ENCODE measurements around the gene FAM24A.
A peak's percentile ranks its signal among the peaks of the same experiment; 100 is the strongest.
"Not testable (repeated sequence)": the region's sequence is repeated elsewhere in the genome, so short reads cannot be mapped to it uniquely, and the experiment has no call there.

FAM24A gene

GRCh38 chr10:122877264-122877663 lies 33.1 kb upstream of the FAM24A start:
- no peak for DNase-seq (ENCODE audit: insufficient read length, low spot score)
- FAIRE-seq: no peak
- TF ChIP-seq TAF1 (IDR thresholded peaks at IDR 0.05; ENCODE audit: low read depth, low read length) (no peak), SPI1 (IDR thresholded peaks at IDR 0.05; ENCODE audit: low read depth, low read length) (no peak), POLR2AphosphoS5 (IDR thresholded peaks at IDR 0.05; ENCODE audit: low read depth, low read length) (no peak), PAX5 (IDR thresholded peaks at IDR 0.05; ENCODE audit: insufficient read depth, low read length, severe bottlenecking) (no peak), POU2F2 (IDR thresholded peaks at IDR 0.05; ENCODE audit: low read depth, low read length) (no peak), POLR2A (IDR thresholded peaks at IDR 0.05; ENCODE audit: low read depth, low read length) (no peak)

GRCh38 chr10:122878799-122879338 lies 31.5 kb upstream of the FAM24A start:
- TF ChIP-seq PAX5 (IDR thresholded peaks at IDR 0.05; ENCODE audit: insufficient read depth, low read length, severe bottlenecking) (no peak), SPI1 (IDR thresholded peaks at IDR 0.05; ENCODE audit: low read depth, low read length) (peak; percentile 46)
- no peak for DNase-seq (ENCODE audit: insufficient read length, low spot score)
- peak; percentile 45 for FAIRE-seq

- FAIRE-seq: peak; percentile 85
- DNase-seq (ENCODE audit: insufficient read length, low spot score): peak; percentile 55
- TF ChIP-seq SPI1 (IDR thresholded peaks at IDR 0.05; ENCODE audit: low read depth, low read length) (no peak), POLR2AphosphoS5 (IDR thresholded peaks at IDR 0.05; ENCODE audit: low read depth, low read length) (no peak), POLR2A (IDR thresholded peaks at IDR 0.05; ENCODE audit: low read depth, low read length) (no peak; the same call in 1 of the 2 replicates), TAF1 (IDR thresholded peaks at IDR 0.05; ENCODE audit: low read depth, low read length) (no peak), POU2F2 (IDR thresholded peaks at IDR 0.05; ENCODE audit: low read depth, low read length) (no peak), PAX5 (IDR thresholded peaks at IDR 0.05; ENCODE audit: insufficient read depth, low read length, severe bottlenecking) (no peak)
Measured at GRCh38 chr10:122879339-122880273, 30.8 kb upstream of the FAM24A start, which contains the start of gene FAM24B. FAM24B (minus strand) TSS chr10:122879581; CDS start chr10:122850515, 29,066 bp downstream.

DNA sequence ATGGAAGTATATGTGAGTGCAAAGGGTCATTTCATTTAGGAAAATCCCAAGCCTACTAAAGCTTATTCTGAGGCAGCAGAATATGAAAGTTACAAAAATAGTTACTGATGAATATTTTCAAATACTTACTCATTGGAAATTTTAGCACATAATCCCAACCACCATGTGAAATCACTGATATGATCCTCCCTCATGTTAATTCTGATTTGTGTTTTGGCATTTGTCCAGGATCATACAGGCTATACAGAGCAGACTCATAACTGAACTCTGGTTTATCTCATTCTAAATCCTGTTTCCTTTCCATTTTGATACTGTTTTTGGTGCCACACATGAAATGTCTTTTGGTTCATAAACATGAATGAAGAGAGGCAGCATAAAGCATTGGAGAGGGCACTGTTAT lies 27.6 kb upstream of the FAM24A start:
- TF ChIP-seq POLR2A (IDR thresholded peaks at IDR 0.05; ENCODE audit: low read depth, low read length) (no peak), POLR2AphosphoS5 (IDR thresholded peaks at IDR 0.05; ENCODE audit: low read depth, low read length) (no peak), PAX5 (IDR thresholded peaks at IDR 0.05; ENCODE audit: insufficient read depth, low read length, severe bottlenecking) (no peak), POU2F2 (IDR thresholded peaks at IDR 0.05; ENCODE audit: low read depth, low read length) (no peak), TAF1 (IDR thresholded peaks at IDR 0.05; ENCODE audit: low read depth, low read length) (no peak), SPI1 (IDR thresholded peaks at IDR 0.05; ENCODE audit: low read depth, low read length) (no peak)
- no peak for DNase-seq (ENCODE audit: insufficient read length, low spot score)
- FAIRE-seq: no peak

- TF ChIP-seq POU2F2 (IDR thresholded peaks at IDR 0.05; ENCODE audit: low read depth, low read length) (no peak), PAX5 (IDR thresholded peaks at IDR 0.05; ENCODE audit: insufficient read depth, low read length, severe bottlenecking) (no peak), POLR2A (IDR thresholded peaks at IDR 0.05; ENCODE audit: low read depth, low read length) (no peak), TAF1 (IDR thresholded peaks at IDR 0.05; ENCODE audit: low read depth, low read length) (no peak), POLR2AphosphoS5 (IDR thresholded peaks at IDR 0.05; ENCODE audit: low read depth, low read length) (no peak), SPI1 (IDR thresholded peaks at IDR 0.05; ENCODE audit: low read depth, low read length) (no peak)
- FAIRE-seq (no peak), DNase-seq (ENCODE audit: insufficient read length, low spot score) (no peak)
Measured at GRCh38 chr10:122884166-122884565, 26.2 kb upstream of the FAM24A start.

DNA sequence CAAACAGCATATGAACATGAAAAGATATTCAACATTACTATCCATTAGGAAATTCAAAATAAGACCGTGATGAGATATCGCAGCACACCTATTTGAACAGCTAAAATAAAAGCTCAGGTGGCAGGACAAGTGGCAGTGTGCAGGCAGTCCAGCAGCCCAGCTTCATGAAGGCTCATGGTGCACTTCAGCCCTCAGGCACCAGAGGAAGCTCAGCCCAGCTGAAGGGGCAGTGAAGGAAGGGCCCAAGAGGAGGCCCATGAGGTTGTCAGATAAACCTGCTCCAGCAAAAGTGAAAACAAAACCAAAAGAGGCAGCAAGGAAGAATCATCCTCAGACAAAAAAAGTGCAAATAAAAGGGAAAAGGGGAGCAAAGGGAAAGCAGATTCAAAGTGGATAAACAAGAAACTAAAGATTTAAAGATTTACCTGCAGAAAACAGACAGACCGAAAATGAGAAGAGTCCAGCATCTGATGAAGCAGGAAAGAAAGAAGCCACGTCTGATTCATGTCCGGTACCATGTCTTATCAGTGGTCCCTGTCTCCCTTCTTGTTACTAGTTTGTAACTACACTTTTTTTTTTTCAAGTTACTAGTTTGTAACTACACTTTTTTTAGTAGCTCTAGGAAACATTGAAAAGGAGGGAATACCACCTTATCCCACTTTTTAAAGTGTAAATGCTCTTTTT lies 16.0 kb upstream of the FAM24A start:
- TF ChIP-seq TAF1 (IDR thresholded peaks at IDR 0.05; ENCODE audit: low read depth, low read length): no peak
- TF ChIP-seq POLR2A (IDR thresholded peaks at IDR 0.05; ENCODE audit: low read depth, low read length): no peak
- TF ChIP-seq PAX5 (IDR thresholded peaks at IDR 0.05; ENCODE audit: insufficient read depth, low read length, severe bottlenecking): no peak
- TF ChIP-seq SPI1 (IDR thresholded peaks at IDR 0.05; ENCODE audit: low read depth, low read length): no peak
- no peak for TF ChIP-seq POLR2AphosphoS5 (IDR thresholded peaks at IDR 0.05; ENCODE audit: low read depth, low read length)
- no peak for TF ChIP-seq POU2F2 (IDR thresholded peaks at IDR 0.05; ENCODE audit: low read depth, low read length)
- no peak for FAIRE-seq

GRCh38 chr10:122903861-122904260 lies 6.5 kb upstream of the FAM24A start:
- FAIRE-seq: not testable (repeated sequence)

More for the DNA sequence above, 16.0 kb upstream of the FAM24A start:
- DNase-seq (ENCODE audit: insufficient read length, low spot score): no peak

GRCh38 chr10:122911889-122912484 lies 1.6 kb downstream of the FAM24A start:
- DNase-seq (ENCODE audit: insufficient read length, low spot score) (peak; percentile 42), FAIRE-seq (peak; percentile 77)
- TF ChIP-seq TAF1 (IDR thresholded peaks at IDR 0.05; ENCODE audit: low read depth, low read length): no peak
- TF ChIP-seq POU2F2 (IDR thresholded peaks at IDR 0.05; ENCODE audit: low read depth, low read length): no peak
- TF ChIP-seq POLR2A (IDR thresholded peaks at IDR 0.05; ENCODE audit: low read depth, low read length): no peak
- TF ChIP-seq SPI1 (IDR thresholded peaks at IDR 0.05; ENCODE audit: low read depth, low read length): no peak
- TF ChIP-seq PAX5 (IDR thresholded peaks at IDR 0.05; ENCODE audit: insufficient read depth, low read length, severe bottlenecking): no peak
- TF ChIP-seq POLR2AphosphoS5 (IDR thresholded peaks at IDR 0.05; ENCODE audit: low read depth, low read length): no peak

More at GRCh38 chr10:122903861-122904260, 6.5 kb upstream of the FAM24A start:
- not testable (repeated sequence) for DNase-seq (ENCODE audit: insufficient read length, low spot score)

DNA sequence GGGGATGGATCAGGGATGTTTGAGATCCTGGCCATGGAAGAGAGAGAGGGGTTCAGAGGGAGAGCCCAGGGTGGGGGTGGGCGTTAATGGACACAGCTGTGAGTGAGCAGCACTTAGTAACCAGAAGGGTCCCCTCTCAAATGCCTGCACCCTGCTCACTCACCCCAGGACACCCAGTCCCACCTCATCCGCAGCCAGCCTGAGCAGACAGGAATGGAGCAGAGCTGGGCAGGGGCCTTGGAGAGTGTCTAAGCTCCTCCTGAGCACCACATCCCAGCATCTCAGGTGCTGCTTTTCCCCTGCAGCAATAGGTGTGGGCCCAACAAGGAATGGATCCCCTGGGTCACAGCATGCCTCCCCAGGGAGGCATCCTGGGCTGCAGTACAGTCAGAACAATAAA lies 5.3 kb downstream of the FAM24A start:
- no peak for TF ChIP-seq POU2F2 (IDR thresholded peaks at IDR 0.05; ENCODE audit: low read depth, low read length)
- TF ChIP-seq TAF1 (IDR thresholded peaks at IDR 0.05; ENCODE audit: low read depth, low read length): no peak
- TF ChIP-seq POLR2AphosphoS5 (IDR thresholded peaks at IDR 0.05; ENCODE audit: low read depth, low read length): no peak
- no peak for TF ChIP-seq PAX5 (IDR thresholded peaks at IDR 0.05; ENCODE audit: insufficient read depth, low read length, severe bottlenecking)
- DNase-seq (ENCODE audit: insufficient read length, low spot score): no peak
- no peak for FAIRE-seq
